Lung (tissue), 12 donors: ENCODE measurements around the gene DIP2C. TPM values are rescaled to one million over a fixed set of nuclear protein-coding genes. Genes with fewer than 3 reads are reported as not detected.
A peak's percentile ranks its signal among the peaks of the same experiment; 100 is the strongest.
"Not testable (repeated sequence)": the region's sequence is repeated elsewhere in the genome, so short reads cannot be mapped to it uniquely, and the experiment has no call there.

Source experiments
- ATAC-seq: fragments of 200-7000 bp; cut with Tn5 transposase; one replicate; pipeline ENCODE4 v1.9.1; 2020; ENCODE audit warnings: moderate number of reproducible peaks; ENCODE audit not compliant: insufficient read depth, low FRiP score
- DNase-seq, 3 donors: peaks; one replicate each; pipeline ENCODE4 v3.0.0-alpha.2; 2013 to 2017
- H3K27ac ChIP-seq, 2 donors: one replicate each; pipeline ENCODE4 v1.5.1; 2013; ENCODE audit warnings: mild to moderate bottlenecking in 2 of 2, moderate library complexity in 2 of 2, control low read depth in 1 of 2, inconsistent platforms in 1 of 2, low read depth in 1 of 2, low read length in 1 of 2
- H3K27me3 ChIP-seq, 3 donors: one replicate each; pipeline ENCODE4 v1.5.1; 2013; ENCODE audit warnings: low read length in 2 of 3; ENCODE audit not compliant: control insufficient read depth in 3 of 3, insufficient read depth in 3 of 3
- H3K36me3 ChIP-seq, 4 donors: one replicate each; pipeline ENCODE4 v1.5.1; 2013; ENCODE audit warnings: low read length in 4 of 4, mild to moderate bottlenecking in 1 of 4, moderate library complexity in 1 of 4; ENCODE audit not compliant: control insufficient read depth in 4 of 4, insufficient read depth in 4 of 4
- H3K4me1 ChIP-seq, 5 donors: one replicate each; pipeline ENCODE4 v1.5.1; 2013; ENCODE audit warnings: low read length in 5 of 5, mild to moderate bottlenecking in 2 of 5, moderate library complexity in 1 of 5; ENCODE audit not compliant: control insufficient read depth in 5 of 5, insufficient read depth in 5 of 5
- H3K4me3 ChIP-seq: one replicate; pipeline ENCODE4 v1.5.1; 2013; ENCODE audit warnings: mild to moderate bottlenecking, control low read depth, moderate library complexity
- H3K9ac ChIP-seq, 2 donors: one replicate each; pipeline ENCODE4 v1.5.1; 2013; ENCODE audit warnings: low read length in 2 of 2, control low read depth in 1 of 2; ENCODE audit not compliant: insufficient read depth in 1 of 2
- H3K9me3 ChIP-seq, 4 donors: one replicate each; pipeline ENCODE4 v1.5.1; 2013; ENCODE audit warnings: low read length in 3 of 4, mild to moderate bottlenecking in 1 of 4, moderate library complexity in 1 of 4; ENCODE audit not compliant: control insufficient read depth in 4 of 4, insufficient read depth in 3 of 4
- CTCF ChIP-seq: IDR thresholded peaks from 2 replicates; pipeline ENCODE4 v1.5.1; 2012; ENCODE audit warnings: mild to moderate bottlenecking; ENCODE audit errors: control extremely low read depth, extremely low read depth
- WGBS, 2 donors: extraction: QIAGEN DNeasy Blood & Tissue Kit; methylation state at CpG; one replicate each; pipeline ENCODE4 v1.1.7; 2013; 5-methylcytosine and 5-hydroxymethylcytosine counted together
- polyA plus RNA-seq, 2 donors: library from polyadenylated mRNA; stranded (reverse); fragments of 200-250 nt; gene quantifications; one replicate each; pipeline ENCODE4 v1.2.1, GENCODE V29; 2013
- total RNA-seq, 2 donors: library from RNA; depleted of rRNA in 1 of 2; stranded (reverse); fragments of >200 nt in 1 of 2; gene quantifications; one replicate each; pipeline ENCODE4 v1.2.1, GENCODE V29; 2014 to 2021
- donor health status: control.
- donor health status: control.
- donor health status: Bipolar disorder and iron deficiency.
- donor health status: healthy.
- donor health status: DM: yes; HTN: yes; CAD: no.

The DIP2C gene
- total and polyA plus RNA-seq, 4 donors = 3.6 to 20.0 (median 9.5) TPM

- DNase-seq = peak in 1 of 3 donors; percentile 55
- H3K27me3 ChIP-seq = no peaks in the 10 kb centered on the region
- TF ChIP-seq CTCF = no peak
- no peaks in the 10 kb centered on the region for H3K9me3 ChIP-seq
- no peaks in the 10 kb centered on the region for H3K36me3 ChIP-seq
- peak overlapping the region in 1 of 2 donors; percentile 6 for H3K27ac ChIP-seq
- 63 to 82% methylated on average over 10 of the region's 10 CpGs for WGBS, 2 donors
- no peak overlapping the region for H3K4me3 ChIP-seq
- no peak overlapping the region for H3K9ac ChIP-seq
- H3K4me1 ChIP-seq = peaks cover 5 to 39% (median 32%) of the 10 kb centered on the region in 5 donors
- no peak for ATAC-seq
These were observed 76.8 kb downstream of the DIP2C start for GRCh38 chr10:612696-613095.

GRCh38 chr10:610642-611305 lies 78.7 kb downstream of the DIP2C start:
- H3K9me3 ChIP-seq, ATAC-seq, DNase-seq, H3K4me3 ChIP-seq, H3K27ac ChIP-seq, H3K36me3 ChIP-seq, H3K9ac ChIP-seq, H3K27me3 ChIP-seq: not testable (repeated sequence)
- WGBS, 2 donors = 81 to 93% methylated on average over 7 of the region's 7 CpGs
- H3K4me1 ChIP-seq = peaks cover 9 to 34% (median 25%) of the 10 kb centered on the region in 5 donors

- no peak for DNase-seq
- Histone ChIP-seq H3K27me3 (no peaks in the 10 kb centered on the region), H3K27ac (no peak overlapping the region), H3K36me3 (no peaks in the 10 kb centered on the region), H3K9ac (no peak overlapping the region), H3K4me1 (peaks cover 9 to 29% (median 17%) of the 10 kb centered on the region in 5 donors), H3K9me3 (no peaks in the 10 kb centered on the region), H3K4me3 (no peak overlapping the region)
- ATAC-seq = no peak
- 74 to 79% methylated on average over 11 of the region's 11 CpGs for WGBS, 2 donors
- no peak for TF ChIP-seq CTCF
These were observed 79.5 kb downstream of the DIP2C start for GRCh38 chr10:609868-610545.

- no peaks in the 10 kb centered on the region for H3K27me3 ChIP-seq
- H3K9me3 ChIP-seq = no peaks in the 10 kb centered on the region
- H3K4me1 ChIP-seq = peaks cover 5 to 21% (median 13%) of the 10 kb centered on the region in 5 donors
- H3K36me3 ChIP-seq = no peaks in the 10 kb centered on the region
- H3K4me3 ChIP-seq = no peak overlapping the region
- ATAC-seq = no peak
- H3K27ac ChIP-seq = no peak overlapping the region
- TF ChIP-seq CTCF = no peak
- H3K9ac ChIP-seq = no peak overlapping the region
- no peak for DNase-seq
These were observed 80.2 kb downstream of the DIP2C start for GRCh38 chr10:609262-609658.
